ENCODE data around the gene DOK3. TPM values are rescaled to one million over a fixed set of nuclear protein-coding genes. Genes with fewer than 3 reads are reported as not detected.

The DOK3 gene
- total and polyA plus RNA-seq, 7 donors = 3.0 to 20.2 (median 7.1) TPM

DNA sequence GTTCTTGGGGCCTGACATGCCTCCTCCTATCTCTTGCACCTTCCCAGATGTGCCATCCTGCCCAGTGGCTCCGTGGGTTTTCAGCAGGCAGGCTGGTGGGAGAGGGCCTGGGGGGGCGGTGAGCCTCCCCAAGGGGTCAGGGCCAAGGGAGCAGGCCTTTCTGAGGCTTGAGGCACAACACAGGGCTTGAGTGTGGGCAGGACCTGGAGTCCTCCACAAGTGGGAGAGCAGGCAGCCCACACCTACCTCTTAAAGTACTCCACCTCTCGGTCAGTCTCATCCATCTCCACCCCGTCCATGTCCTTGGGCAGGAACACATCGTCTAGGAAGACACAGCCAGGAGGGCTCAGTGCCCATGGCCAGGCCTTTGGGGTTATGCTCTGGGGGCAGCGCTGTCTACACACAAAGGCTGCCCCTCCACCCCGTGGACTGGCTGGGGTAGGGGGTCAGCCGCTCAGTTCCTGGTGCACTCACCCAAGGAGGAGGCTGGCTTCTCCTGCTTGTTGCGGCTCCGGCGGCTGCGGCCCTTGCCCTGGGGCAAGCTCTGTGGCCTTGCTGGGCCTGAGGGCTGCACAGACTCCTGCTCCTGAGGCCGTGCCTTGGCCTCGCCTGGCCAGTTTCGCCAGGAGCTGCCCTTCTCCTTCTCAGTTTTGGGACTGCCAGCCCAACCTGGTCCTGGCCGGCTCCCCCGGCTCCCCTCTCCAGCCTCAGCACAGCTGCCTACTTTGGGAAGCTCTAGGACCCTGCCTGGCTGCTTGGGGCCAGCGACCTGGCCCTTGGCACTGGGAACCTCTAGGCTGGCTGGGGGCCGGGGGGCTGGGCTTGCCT, 14.3 kb upstream of the DOK3 start:
- Histone ChIP-seq H3K4me3 (no peak overlapping the region), H3K36me3 (peaks cover 50 to 99% (median 73%) of the 10 kb centered on the region in 4 donors), H3K9me3 (no peaks in the 10 kb centered on the region), H3K27me3 (no peaks in the 10 kb centered on the region), H3K27ac (no peak overlapping the region), H3K4me1 (peaks cover 0 to 12% (median 3%) of the 10 kb centered on the region in 4 donors)
- intact Hi-C loops (cut with DNase I) = no loop called here
- WGBS, 2 donors = 96 to 97% methylated on average over 19 of the region's 19 CpGs
- DNase-seq = peak; percentile 56
- no peak for TF ChIP-seq POLR2A (IDR thresholded peaks at IDR 0.05)
- no peak for TF ChIP-seq EP300 (IDR thresholded peaks at IDR 0.05)
- TF ChIP-seq POLR2AphosphoS5 (IDR thresholded peaks at IDR 0.05) = no peak
- TF ChIP-seq, protein P1, sequence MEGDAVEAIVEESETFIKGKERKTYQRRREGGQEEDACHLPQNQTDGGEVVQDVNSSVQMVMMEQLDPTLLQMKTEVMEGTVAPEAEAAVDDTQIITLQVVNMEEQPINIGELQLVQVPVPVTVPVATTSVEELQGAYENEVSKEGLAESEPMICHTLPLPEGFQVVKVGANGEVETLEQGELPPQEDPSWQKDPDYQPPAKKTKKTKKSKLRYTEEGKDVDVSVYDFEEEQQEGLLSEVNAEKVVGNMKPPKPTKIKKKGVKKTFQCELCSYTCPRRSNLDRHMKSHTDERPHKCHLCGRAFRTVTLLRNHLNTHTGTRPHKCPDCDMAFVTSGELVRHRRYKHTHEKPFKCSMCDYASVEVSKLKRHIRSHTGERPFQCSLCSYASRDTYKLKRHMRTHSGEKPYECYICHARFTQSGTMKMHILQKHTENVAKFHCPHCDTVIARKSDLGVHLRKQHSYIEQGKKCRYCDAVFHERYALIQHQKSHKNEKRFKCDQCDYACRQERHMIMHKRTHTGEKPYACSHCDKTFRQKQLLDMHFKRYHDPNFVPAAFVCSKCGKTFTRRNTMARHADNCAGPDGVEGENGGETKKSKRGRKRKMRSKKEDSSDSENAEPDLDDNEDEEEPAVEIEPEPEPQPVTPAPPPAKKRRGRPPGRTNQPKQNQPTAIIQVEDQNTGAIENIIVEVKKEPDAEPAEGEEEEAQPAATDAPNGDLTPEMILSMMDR (IDR thresholded peaks at IDR 0.05) = no peak

DNA sequence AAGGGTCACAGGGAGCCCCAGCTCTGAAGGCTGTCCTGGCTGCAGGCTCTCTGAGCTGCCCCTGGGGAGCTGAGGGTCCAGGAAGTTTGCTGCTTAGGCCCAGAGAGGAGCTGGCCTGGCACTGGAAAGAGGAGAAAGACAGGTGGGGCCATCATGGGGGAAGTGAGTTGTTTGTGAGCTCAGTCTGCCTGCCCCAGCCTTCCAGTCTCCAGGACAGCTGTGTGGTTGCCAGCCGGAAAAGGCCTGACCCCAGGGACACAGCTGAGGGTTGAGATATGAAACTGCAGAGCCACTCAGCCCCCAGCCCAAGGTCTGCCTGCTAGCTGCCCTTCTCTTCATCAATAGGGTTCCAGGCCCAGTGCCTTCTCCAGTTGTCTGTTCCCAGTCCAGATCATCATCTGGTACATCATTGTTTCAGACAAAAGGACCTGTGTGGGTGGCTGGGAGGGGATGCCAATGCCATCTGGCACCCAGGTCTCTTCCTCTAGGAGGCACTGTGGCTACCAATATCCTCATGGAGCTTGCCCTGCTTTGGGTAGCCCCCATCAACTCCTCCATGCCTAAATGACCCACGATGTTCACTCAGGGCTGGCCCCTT, 11.4 kb upstream of the DOK3 start:
- 78 to 84% methylated on average over 2 of the region's 2 CpGs for WGBS, 2 donors
- Histone ChIP-seq H3K27ac (no peak overlapping the region), H3K4me1 (peaks cover 0 to 22% (median 8%) of the 10 kb centered on the region in 4 donors), H3K36me3 (peaks cover 32 to 69% (median 52%) of the 10 kb centered on the region in 4 donors), H3K27me3 (no peaks in the 10 kb centered on the region), H3K9me3 (no peaks in the 10 kb centered on the region), H3K4me3 (no peak overlapping the region)
- TF ChIP-seq, protein P1 (IDR thresholded peaks at IDR 0.05) = no peak
- TF ChIP-seq POLR2A (IDR thresholded peaks at IDR 0.05) = no peak
- DNase-seq = no peak
- intact Hi-C loops (cut with DNase I) = no loop called here

DNA sequence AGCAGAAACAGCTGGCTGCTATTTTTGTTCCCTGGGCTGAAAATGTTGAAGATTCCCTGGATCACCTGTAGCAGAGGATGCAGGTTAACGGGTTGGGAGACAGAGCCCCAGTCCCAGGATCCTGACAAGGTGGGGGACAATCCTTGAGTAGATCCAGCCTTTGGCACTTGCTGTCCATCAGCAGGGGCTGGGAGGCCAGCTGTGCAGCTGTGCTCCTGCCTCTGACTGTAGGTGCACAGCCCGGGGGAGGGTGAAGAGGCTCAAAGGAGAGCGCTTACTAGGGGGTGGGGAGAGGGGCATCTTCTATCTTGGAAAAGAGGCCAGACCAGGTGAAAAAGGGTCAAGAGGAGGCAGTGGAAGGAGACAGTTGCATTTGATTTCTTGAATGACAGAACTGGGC, 10.6 kb upstream of the DOK3 start:
- 92 to 94% methylated on average over 3 of the region's 3 CpGs for WGBS, 2 donors
- no peaks in the 10 kb centered on the region for H3K27me3 ChIP-seq
- H3K36me3 ChIP-seq = peaks cover 32 to 68% (median 49%) of the 10 kb centered on the region in 4 donors
- no peak overlapping the region for H3K4me3 ChIP-seq
- H3K9me3 ChIP-seq = no peaks in the 10 kb centered on the region
- intact Hi-C loops (cut with DNase I) = no loop called here
- TF ChIP-seq EP300 (IDR thresholded peaks at IDR 0.05) (no peak), POLR2A (IDR thresholded peaks at IDR 0.05) (no peak), POLR2AphosphoS5 (IDR thresholded peaks at IDR 0.05) (no peak)
- TF ChIP-seq, protein P1 (IDR thresholded peaks at IDR 0.05) = no peak
- peaks cover 0 to 28% (median 14%) of the 10 kb centered on the region in 4 donors for H3K4me1 ChIP-seq
- H3K27ac ChIP-seq = no peak overlapping the region
- peak; percentile 52 for DNase-seq

DNA sequence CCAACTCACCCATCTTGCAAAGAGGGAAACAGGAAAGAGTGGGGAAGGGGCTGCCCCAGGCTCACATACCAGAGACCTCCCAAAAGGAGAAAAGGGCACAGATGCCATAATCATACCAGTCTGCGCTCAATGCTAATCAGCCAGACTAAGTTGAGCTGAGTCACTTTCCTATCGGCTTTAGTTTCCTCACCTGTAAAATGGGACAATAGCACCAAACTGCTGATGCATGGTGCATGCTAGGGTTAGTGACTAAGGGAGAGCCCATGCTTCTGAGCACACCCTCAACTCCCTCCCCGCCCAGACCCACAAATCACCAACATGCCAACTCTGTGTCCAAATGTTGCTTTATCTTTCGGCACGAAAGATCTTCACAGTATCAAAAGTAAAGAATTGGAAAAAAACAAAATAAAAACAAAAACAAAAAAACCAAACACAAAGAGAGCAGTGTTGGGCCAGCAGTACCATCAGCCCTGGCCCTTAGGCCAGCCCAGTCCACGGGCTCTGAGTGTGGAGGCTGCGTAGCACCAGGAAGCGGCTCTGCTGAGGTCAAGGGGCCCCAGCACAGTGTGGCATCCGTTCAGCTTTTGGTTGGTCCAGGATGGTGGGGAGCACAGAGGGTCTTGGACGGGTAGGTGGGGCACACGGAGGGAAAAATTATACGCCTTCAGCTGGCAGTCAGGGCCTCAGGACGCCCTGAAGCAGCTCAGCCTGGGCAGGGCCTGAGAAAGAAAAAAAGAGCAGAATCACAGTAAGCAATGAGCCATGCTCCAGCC, 10.0 kb upstream of the DOK3 start:
- Histone ChIP-seq H3K4me3 (no peak overlapping the region), H3K27ac (peak overlapping the region in 1 of 4 donors; percentile 54), H3K36me3 (peaks cover 30 to 68% (median 48%) of the 10 kb centered on the region in 4 donors), H3K4me1 (peaks cover 0 to 32% (median 16%) of the 10 kb centered on the region in 4 donors), H3K27me3 (no peaks in the 10 kb centered on the region), H3K9me3 (no peaks in the 10 kb centered on the region)
- TF ChIP-seq POLR2A (IDR thresholded peaks at IDR 0.05) (no peak), EP300 (IDR thresholded peaks at IDR 0.05) (no peak), POLR2AphosphoS5 (IDR thresholded peaks at IDR 0.05) (no peak)
- TF ChIP-seq, protein P1 (IDR thresholded peaks at IDR 0.05) = no peak
- DNase-seq = peak; percentile 52
- 84 to 92% methylated on average over 13 of the region's 13 CpGs for WGBS, 2 donors
- intact Hi-C loops (cut with DNase I) = loop anchor here (10.0 kb wide), 1 partner anchor 205 kb away; the partner anchor contains the start of gene MXD3
